Motor neuron (in vitro differentiated cells): ENCODE measurements around the gene CLEC11A. TPM values are rescaled to one million over a fixed set of nuclear protein-coding genes. Genes with fewer than 3 reads are reported as not detected.

Experiments used
- total RNA-seq, 8 experiments: library from RNA; unstranded; fragments of 300-600 nt; gene quantifications; 2 replicates each; pipeline versions ENCODE4 v1.2.3 to v1.2.4, GENCODE V29; 2022

CLEC11A gene
- total RNA-seq, 8 experiments from 2014 or later: 1.8 to 42.0 (median 6.9) TPM

Other genes starting within 250 kb of the CLEC11A start
- 100 to 1,000 TPM in 3 of 8 experiments, 10 to 100 TPM in 5; 46.0 to 183 (median 90.3) TPM for gene EMC10, start 246.9 kb upstream of the CLEC11A start, total RNA-seq
- gene GARIN5A, start 246.5 kb upstream of the CLEC11A start, total RNA-seq: 1 to 10 TPM in 6 of 8 experiments, under 1 TPM in 2; 0.46 to 6.9 (median 1.9) TPM
- gene JOSD2, start 212.2 kb upstream of the CLEC11A start, total RNA-seq: 10 to 100 TPM in 4 of 8 experiments, 1 to 10 TPM in 4; 3.9 to 40.5 (median 11.3) TPM
- gene ASPDH, start 209.5 kb upstream of the CLEC11A start, total RNA-seq: 1 to 10 TPM in 4 of 8 experiments, under 1 TPM in 1, not detected in 3; 0.58 to 3.0 (median 1.4) TPM
- 10 to 100 TPM in 5 of 8 experiments, under 1 TPM in 3; 0.10 to 45.8 (median 17.2) TPM for gene LRRC4B, start 154.9 kb upstream of the CLEC11A start, total RNA-seq
- 10 to 100 TPM in 1 of 8 experiments, 1 to 10 TPM in 4, under 1 TPM in 3; 0.31 to 12.5 (median 3.4) TPM for gene SYT3, start 83.5 kb upstream of the CLEC11A start, total RNA-seq
- 10 to 100 TPM in 2 of 8 experiments, 1 to 10 TPM in 4, not detected in 2; 1.3 to 10.9 (median 6.4) TPM for gene C19orf81, start 73.9 kb upstream of the CLEC11A start, total RNA-seq
- 10 to 100 TPM in 3 of 8 experiments, 1 to 10 TPM in 5; 1.7 to 22.5 (median 7.2) TPM for gene SHANK1, start 3.6 kb upstream of the CLEC11A start, total RNA-seq
- under 1 TPM in 3 of 8 experiments, not detected in 5; 0.11 to 0.41 (median 0.38) TPM for gene GPR32, start 47.1 kb downstream of the CLEC11A start, total RNA-seq
- gene ACP4, start 67.1 kb downstream of the CLEC11A start, total RNA-seq: under 1 TPM in 1 of 8 experiments, not detected in 7; 0.31 TPM
- gene KLK1, start 100.4 kb downstream of the CLEC11A start, total RNA-seq: 1 to 10 TPM in 1 of 8 experiments, under 1 TPM in 5, not detected in 2; 0.25 to 1.6 (median 0.44) TPM
- gene KLK15, start 110.2 kb downstream of the CLEC11A start, total RNA-seq: under 1 TPM in 6 of 8 experiments, not detected in 2; 0.23 to 0.90 (median 0.36) TPM
- gene KLK3, start 131.6 kb downstream of the CLEC11A start, total RNA-seq: 1 to 10 TPM in 3 of 8 experiments, under 1 TPM in 3, not detected in 2; 0.60 to 3.2 (median 1.2) TPM
- 1 to 10 TPM in 3 of 8 experiments, under 1 TPM in 4, not detected in 1; 0.11 to 3.2 (median 0.81) TPM for gene KLK2, start 150.1 kb downstream of the CLEC11A start, total RNA-seq
- 1 to 10 TPM in 2 of 8 experiments, under 1 TPM in 4, not detected in 2; 0.38 to 1.5 (median 0.57) TPM for gene KLK4, start 188.0 kb downstream of the CLEC11A start, total RNA-seq
- under 1 TPM in 2 of 8 experiments, not detected in 6; 0.45 to 0.47 TPM for gene KLK5, start 229.7 kb downstream of the CLEC11A start, total RNA-seq
- gene KLK6, start 246.2 kb downstream of the CLEC11A start, total RNA-seq: under 1 TPM in 5 of 8 experiments, not detected in 3; 0.13 to 0.59 (median 0.21) TPM